C4-2B (cell line): ENCODE data around the gene NUDT7.

ENCODE experiments used
- H3K27ac ChIP-seq: fragments of 450-650 bp; 2 replicates; pipeline ENCODE4 v1.5.1; 2017
- CTCF ChIP-seq: fragments of 450-650 bp; conservative IDR thresholded peaks from 2 replicates; pipeline ENCODE4 v1.5.1; 2017; ENCODE audit warnings: mild to moderate bottlenecking
- ZFX ChIP-seq: fragments of 450-650 bp; IDR thresholded peaks from 2 replicates; pipeline ENCODE4 v1.6.1; 2017

NUDT7 gene

DNA sequence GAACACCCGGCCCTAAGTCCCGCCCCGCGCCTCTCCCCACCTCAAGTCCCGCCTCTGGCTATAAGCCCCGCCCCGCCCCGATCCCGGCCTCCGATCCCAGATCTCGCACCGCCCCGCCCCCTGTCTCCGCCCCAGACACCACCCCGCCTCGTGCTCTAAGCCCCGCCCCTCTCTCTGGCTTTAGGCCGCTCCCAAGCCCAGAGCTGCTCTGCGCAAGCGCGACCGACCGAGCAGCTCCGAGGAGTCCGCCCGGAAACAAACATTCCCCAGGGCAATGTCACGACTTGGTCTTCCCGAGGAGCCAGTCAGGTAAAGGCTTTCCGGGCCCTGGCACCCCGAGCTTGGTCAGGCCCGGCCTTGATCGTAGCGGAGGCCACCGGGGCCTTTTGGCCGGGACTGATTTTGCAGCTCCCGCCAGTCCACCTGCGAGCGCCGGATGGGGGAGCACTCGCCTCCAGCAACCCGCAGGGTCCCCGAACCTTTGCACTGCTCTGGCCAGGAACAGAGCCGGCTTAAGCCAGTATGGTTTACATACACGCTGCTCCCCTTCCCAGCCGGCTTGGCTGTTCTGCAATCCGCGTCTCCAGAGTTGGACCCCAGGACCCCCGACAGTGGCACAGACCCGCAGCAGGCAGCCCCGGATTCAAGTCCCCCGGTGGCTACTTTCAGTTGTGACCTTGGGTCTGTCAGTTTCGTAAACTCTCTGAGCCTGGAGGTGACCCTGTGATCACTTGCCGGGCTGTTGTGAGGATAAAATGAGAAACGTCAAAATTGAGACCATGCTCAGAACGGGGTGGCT lies at the start of gene NUDT7:
Gene NUDT7, plus strand, starts transcription at position 206 of the 799 bp plus-strand sequence. Its CDS starts 69 bp downstream, at position 275.
- TF ChIP-seq ZFX (no peak), CTCF (peak; percentile 22)
- H3K27ac ChIP-seq: peak within 1 kb of the TSS; percentile 78

- no peak overlapping the region for H3K27ac ChIP-seq
- TF ChIP-seq ZFX (no peak), CTCF (no peak)
These were observed 47.4 kb upstream of the NUDT7 start for GRCh38 chr16:77674888-77675287.

GRCh38 chr16:77675464-77676324 lies 46.6 kb upstream of the NUDT7 start:
- TF ChIP-seq ZFX (no peak), CTCF (peak; percentile 86)
- no peak overlapping the region for H3K27ac ChIP-seq

- no peak overlapping the region; the same call in 1 of the 2 replicates for H3K27ac ChIP-seq
- TF ChIP-seq ZFX (no peak), CTCF (no peak)
These were observed 45.2 kb upstream of the NUDT7 start for GRCh38 chr16:77677129-77677528.

- no peak overlapping the region for H3K27ac ChIP-seq
- no peak for TF ChIP-seq ZFX
- no peak for TF ChIP-seq CTCF
These were observed 42.9 kb upstream of the NUDT7 start for GRCh38 chr16:77679391-77679790.

DNA sequence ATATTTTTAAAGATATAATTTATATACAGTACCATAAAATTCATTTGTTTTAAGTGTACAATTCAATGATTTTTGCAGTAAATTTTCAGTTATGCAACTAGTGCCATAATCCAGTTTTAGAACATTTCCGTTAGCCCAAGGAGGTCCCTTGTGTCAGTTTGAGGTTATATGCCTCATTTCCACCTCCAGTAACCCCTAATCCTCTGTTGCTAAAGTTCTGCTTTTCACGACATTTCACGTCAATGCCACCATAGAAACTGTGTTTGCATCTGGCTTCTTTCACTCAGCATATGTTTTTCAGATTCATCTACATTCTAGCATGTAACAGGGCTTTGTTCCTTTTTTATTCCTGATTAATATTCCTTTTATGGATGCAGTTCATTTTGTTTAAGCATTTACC lies 42.4 kb upstream of the NUDT7 start:
- TF ChIP-seq CTCF (no peak), ZFX (no peak)
- H3K27ac ChIP-seq: no peak overlapping the region

DNA sequence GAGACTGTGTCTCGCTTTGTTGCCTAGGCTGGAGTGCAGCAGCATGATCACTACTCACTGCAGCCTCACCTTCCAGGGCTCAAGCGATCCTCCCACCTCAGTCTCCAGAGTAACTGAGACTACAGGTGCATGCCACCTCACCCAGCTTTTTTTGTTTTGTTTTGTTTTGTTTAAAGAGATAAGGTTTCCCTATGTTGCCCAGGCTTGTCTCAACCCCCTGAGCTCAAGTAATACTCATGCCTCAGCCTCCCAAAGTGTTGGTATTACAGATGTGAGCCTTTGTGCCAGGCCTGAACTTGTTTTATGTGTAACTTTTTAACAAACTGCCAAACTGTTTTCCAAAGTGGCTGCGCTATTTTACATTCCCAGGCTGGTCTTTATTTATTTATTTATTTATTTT lies 41.8 kb upstream of the NUDT7 start:
- no peak for TF ChIP-seq ZFX
- TF ChIP-seq CTCF: no peak
- no peak overlapping the region for H3K27ac ChIP-seq
